ENCODE measurements around the gene LIFR. TPM values are rescaled to one million over a fixed set of nuclear protein-coding genes. Genes with fewer than 3 reads are reported as not detected.

The LIFR gene
- polyA plus RNA-seq, 1 donor from 2014 or later = 5.8 TPM

DNA sequence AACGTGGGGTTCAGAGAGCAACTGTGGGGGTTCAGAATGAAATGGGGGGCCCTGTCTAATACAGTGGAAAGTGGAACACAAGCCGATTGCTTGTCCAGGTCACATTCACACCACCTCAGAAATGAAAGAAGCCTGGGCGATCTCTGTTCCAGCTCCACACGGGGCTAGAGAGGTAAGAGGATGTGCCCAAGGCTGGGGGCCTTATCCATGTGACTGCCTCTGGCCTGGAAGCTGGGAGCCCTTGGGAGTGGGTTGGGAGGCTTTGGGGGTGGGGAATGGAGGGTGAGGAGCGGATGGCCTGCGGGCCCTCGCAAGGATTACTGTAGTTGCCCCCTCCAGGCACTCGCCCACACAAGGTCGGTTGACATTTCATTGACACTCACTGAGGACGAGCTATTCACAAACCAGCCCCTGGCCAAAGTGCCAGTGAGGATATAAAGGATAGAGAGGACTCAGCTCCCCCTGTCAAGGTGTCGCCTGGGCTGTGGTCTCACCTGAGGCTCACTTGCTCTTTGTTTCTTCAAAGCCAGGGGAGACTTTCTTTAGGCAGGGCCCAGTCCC is 86.7 kb downstream of the LIFR start:
- H4K20me1 ChIP-seq (ENCODE audit: insufficient read depth) = no peaks in the 10 kb centered on the region
- H3K4me3 ChIP-seq (ENCODE audit: low read length) = no peak overlapping the region
- no peak overlapping the region for H3K9ac ChIP-seq (ENCODE audit: low read length)
- peaks cover under 1% of the 10 kb centered on the region for H3F3A ChIP-seq (ENCODE audit: insufficient read depth, low read length, poor library complexity, severe bottlenecking)
- H3K9me2 ChIP-seq (ENCODE audit: insufficient read depth, low read length) = no peaks in the 10 kb centered on the region
- no peak overlapping the region for H3K27ac ChIP-seq (ENCODE audit: low read length)
- no peaks in the 10 kb centered on the region for H3K36me3 ChIP-seq (ENCODE audit: insufficient read depth, low read length)
- no peaks in the 10 kb centered on the region for H3K79me2 ChIP-seq (replicated peaks; ENCODE audit: insufficient read depth, low read length)
- H3K9me3 ChIP-seq (ENCODE audit: low read length) = no peaks in the 10 kb centered on the region
- TF ChIP-seq SMC3 (conservative IDR thresholded peaks at IDR 0.05; ENCODE audit: poor library complexity) = no peak
- TF ChIP-seq RAD21 (conservative IDR thresholded peaks at IDR 0.05) = no peak
- TF ChIP-seq TAF1 (IDR thresholded peaks at IDR 0.05; ENCODE audit: low read depth) = no peak
- TF ChIP-seq, protein P1, sequence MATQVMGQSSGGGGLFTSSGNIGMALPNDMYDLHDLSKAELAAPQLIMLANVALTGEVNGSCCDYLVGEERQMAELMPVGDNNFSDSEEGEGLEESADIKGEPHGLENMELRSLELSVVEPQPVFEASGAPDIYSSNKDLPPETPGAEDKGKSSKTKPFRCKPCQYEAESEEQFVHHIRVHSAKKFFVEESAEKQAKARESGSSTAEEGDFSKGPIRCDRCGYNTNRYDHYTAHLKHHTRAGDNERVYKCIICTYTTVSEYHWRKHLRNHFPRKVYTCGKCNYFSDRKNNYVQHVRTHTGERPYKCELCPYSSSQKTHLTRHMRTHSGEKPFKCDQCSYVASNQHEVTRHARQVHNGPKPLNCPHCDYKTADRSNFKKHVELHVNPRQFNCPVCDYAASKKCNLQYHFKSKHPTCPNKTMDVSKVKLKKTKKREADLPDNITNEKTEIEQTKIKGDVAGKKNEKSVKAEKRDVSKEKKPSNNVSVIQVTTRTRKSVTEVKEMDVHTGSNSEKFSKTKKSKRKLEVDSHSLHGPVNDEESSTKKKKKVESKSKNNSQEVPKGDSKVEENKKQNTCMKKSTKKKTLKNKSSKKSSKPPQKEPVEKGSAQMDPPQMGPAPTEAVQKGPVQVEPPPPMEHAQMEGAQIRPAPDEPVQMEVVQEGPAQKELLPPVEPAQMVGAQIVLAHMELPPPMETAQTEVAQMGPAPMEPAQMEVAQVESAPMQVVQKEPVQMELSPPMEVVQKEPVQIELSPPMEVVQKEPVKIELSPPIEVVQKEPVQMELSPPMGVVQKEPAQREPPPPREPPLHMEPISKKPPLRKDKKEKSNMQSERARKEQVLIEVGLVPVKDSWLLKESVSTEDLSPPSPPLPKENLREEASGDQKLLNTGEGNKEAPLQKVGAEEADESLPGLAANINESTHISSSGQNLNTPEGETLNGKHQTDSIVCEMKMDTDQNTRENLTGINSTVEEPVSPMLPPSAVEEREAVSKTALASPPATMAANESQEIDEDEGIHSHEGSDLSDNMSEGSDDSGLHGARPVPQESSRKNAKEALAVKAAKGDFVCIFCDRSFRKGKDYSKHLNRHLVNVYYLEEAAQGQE (IDR thresholded peaks at IDR 0.05; ENCODE audit: borderline replicate concordance) = no peak
- TF ChIP-seq, protein P2, sequence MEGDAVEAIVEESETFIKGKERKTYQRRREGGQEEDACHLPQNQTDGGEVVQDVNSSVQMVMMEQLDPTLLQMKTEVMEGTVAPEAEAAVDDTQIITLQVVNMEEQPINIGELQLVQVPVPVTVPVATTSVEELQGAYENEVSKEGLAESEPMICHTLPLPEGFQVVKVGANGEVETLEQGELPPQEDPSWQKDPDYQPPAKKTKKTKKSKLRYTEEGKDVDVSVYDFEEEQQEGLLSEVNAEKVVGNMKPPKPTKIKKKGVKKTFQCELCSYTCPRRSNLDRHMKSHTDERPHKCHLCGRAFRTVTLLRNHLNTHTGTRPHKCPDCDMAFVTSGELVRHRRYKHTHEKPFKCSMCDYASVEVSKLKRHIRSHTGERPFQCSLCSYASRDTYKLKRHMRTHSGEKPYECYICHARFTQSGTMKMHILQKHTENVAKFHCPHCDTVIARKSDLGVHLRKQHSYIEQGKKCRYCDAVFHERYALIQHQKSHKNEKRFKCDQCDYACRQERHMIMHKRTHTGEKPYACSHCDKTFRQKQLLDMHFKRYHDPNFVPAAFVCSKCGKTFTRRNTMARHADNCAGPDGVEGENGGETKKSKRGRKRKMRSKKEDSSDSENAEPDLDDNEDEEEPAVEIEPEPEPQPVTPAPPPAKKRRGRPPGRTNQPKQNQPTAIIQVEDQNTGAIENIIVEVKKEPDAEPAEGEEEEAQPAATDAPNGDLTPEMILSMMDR (IDR thresholded peaks at IDR 0.05; ENCODE audit: poor library complexity, severe bottlenecking) = no peak
- no peak for TF ChIP-seq POLR2AphosphoS5 (IDR thresholded peaks at IDR 0.05)
- TF ChIP-seq MXI1 (conservative IDR thresholded peaks at IDR 0.05; ENCODE audit: poor library complexity, severe bottlenecking) = no peak
- no peak for TF ChIP-seq EZH2 (IDR thresholded peaks at IDR 0.05; ENCODE audit: borderline replicate concordance, insufficient read depth, low read length, poor library complexity, severe bottlenecking)
- TF ChIP-seq EP300 (conservative IDR thresholded peaks at IDR 0.05; ENCODE audit: poor library complexity, severe bottlenecking) = no peak
- H3K4me2 ChIP-seq (ENCODE audit: low read length) = no peak overlapping the region
- no peaks in the 10 kb centered on the region for H3K27me3 ChIP-seq (ENCODE audit: insufficient read depth, low read depth, low read length)
- H2AFZ ChIP-seq (ENCODE audit: low read depth, low read length) = no peak overlapping the region

DNA sequence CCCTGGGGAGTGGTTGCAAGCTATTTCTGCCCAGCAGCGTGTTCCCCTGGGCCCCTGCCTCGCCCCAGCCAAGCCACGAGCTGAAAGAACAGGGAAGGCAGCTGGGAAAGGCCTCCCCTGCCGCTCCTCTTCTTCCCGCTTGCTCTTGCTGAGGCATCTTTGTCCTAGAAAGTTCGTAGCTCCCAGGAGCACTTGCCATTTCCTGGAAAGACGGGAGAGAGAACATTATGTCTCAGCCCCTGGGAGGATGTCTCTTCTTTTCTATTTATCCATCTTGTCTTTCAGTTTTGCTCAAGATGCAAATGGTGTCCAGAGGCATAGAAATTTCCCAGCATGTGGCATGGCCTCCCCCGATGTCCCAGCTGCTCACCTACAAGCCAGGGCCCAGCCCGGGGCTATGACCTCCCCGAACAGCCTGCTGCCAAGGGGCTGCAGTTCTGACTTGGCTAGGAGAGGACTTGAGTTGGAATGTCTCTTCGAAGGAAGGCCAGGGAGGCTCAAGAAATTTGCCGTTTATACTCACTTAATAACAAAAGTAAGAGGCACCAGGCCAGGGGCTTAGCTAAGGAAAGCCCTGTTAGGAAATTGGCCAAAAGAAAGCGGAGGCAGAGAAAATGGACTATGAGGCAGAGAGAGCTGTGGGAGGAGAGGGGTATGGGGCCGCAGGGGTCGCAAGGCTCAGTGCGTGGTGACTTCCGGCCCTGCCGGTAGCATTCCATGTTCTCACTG is 87.3 kb downstream of the LIFR start:
- Histone ChIP-seq H3F3A (ENCODE audit: insufficient read depth, low read length, poor library complexity, severe bottlenecking) (peaks cover 5% of the 10 kb centered on the region), H3K9me2 (ENCODE audit: insufficient read depth, low read length) (no peaks in the 10 kb centered on the region), H3K79me2 (replicated peaks; ENCODE audit: insufficient read depth, low read length) (no peaks in the 10 kb centered on the region), H3K36me3 (ENCODE audit: insufficient read depth, low read length) (no peaks in the 10 kb centered on the region), H3K4me3 (ENCODE audit: low read length) (no peak overlapping the region), H3K4me2 (ENCODE audit: low read length) (no peak overlapping the region), H3K27me3 (ENCODE audit: insufficient read depth, low read depth, low read length) (no peaks in the 10 kb centered on the region), H3K27ac (ENCODE audit: low read length) (no peak overlapping the region), H3K9ac (ENCODE audit: low read length) (no peak overlapping the region), H2AFZ (ENCODE audit: low read depth, low read length) (no peak overlapping the region), H4K20me1 (ENCODE audit: insufficient read depth) (no peaks in the 10 kb centered on the region), H3K9me3 (ENCODE audit: low read length) (no peaks in the 10 kb centered on the region)
- TF ChIP-seq, protein P2 (IDR thresholded peaks at IDR 0.05; ENCODE audit: poor library complexity, severe bottlenecking) = no peak
- TF ChIP-seq EP300 (conservative IDR thresholded peaks at IDR 0.05; ENCODE audit: poor library complexity, severe bottlenecking) (no peak), MXI1 (conservative IDR thresholded peaks at IDR 0.05; ENCODE audit: poor library complexity, severe bottlenecking) (no peak), EZH2 (IDR thresholded peaks at IDR 0.05; ENCODE audit: borderline replicate concordance, insufficient read depth, low read length, poor library complexity, severe bottlenecking) (no peak), SMC3 (conservative IDR thresholded peaks at IDR 0.05; ENCODE audit: poor library complexity) (no peak), RAD21 (conservative IDR thresholded peaks at IDR 0.05) (no peak), TAF1 (IDR thresholded peaks at IDR 0.05; ENCODE audit: low read depth) (no peak)
- TF ChIP-seq, protein P1 (IDR thresholded peaks at IDR 0.05; ENCODE audit: borderline replicate concordance) = no peak

Data from neural cell (in vitro differentiated cells).